CD1c-positive myeloid dendritic cell (primary cell): ENCODE results near the gene HVCN1.

Source experiments
- DNase-seq: peaks from one replicate; pipeline ENCODE4 v3.0.0-alpha.2; 2016; ENCODE audit errors: extremely low spot score

The HVCN1 gene

DNA sequence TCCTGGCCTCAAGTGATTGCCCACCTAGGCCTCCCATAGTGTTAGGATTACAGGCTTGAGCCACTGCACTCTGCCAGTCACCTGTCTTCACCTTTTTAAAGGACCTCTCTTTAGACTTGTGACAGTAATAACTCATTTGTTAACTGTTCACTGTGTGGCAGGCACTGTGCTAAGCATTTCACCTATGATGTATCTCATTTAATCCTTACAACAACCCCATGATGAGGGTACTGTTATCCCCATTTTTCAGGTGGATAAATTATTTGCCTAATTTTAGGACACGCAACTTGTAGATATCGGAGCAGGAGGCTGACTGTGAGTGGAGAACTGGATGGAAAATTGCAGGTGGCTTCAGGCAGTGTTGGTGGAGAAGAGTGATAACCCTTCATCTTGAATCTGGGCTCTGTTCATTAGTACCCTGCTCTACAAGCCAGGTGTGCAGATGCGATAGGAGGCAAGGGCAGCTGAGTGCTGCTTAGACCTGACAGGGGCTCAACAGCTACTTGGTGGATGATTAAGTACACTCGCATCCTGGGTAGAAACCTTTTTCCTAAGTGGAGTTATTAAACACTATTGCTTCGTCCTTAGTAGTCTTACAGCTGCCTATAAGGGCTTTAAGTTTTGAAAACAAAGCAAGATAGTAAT lies 72.3 kb downstream of the HVCN1 start:
- no peak for DNase-seq

DNA sequence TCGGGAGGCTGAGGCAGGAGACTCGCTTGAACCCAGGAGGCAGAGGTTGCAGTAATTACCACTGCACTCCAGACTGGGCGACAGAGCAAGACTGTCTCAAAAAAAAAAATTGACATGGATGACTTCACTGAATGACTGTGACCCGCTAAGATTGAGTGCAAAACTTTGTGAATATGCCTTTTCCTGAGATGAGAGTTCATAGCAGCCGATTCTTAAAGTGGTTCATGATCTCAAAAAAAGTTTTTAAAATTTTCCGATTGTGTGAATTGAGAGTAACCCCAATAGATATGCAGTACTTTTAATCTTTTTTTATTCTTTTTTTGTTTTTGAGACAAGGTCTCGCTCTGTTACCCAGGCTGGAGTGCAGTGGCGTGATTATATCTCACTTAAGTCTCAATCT lies 73.7 kb downstream of the HVCN1 start:
- DNase-seq: no peak

DNA sequence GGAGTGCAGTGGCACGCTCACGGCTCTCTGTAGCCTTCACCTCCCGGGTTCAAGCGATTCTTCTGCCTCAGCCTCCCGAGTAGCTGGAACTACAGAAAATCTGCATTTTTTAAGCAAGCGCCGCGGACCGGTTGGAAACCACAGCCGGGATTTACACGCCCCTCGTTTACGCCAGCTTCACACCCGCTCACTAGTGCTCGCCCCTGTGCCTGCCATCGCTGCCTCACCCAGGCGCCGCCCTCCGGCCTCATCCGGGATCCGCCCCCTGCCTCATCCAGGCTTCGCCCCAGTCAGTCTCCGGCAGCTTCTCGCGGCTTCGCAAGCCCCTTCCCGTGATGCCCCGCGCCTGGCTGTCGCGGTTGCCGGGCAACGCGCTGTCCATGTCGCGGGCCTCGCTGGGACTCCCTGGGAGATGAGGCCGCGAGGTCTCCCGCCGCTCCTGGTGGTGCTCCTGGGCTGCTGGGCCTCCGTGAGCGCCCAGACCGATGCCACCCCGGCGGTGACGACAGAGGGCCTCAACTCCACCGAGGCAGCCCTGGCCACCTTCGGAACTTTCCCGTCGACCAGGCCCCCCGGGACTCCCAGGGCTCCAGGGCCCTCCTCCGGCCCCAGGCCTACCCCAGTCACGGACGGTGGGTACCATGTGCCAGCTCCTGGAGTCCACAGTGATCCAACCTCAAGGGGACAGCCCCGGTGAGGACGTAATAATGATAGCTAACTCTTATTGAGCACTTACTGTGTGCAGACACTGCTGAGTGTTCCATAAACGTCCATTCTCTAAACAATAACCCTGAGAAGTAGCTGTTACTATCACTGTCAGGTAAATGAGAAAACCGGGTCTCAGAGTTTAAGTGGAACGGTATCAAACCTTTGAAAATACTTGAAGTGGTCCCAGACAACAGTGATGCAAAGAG lies 74.9 kb downstream of the HVCN1 start, which contains the start of gene TCTN1:
TCTN1 (plus strand) TSS at position 359 of the 914 bp plus-strand sequence; CDS start at position 413, 54 bp downstream.
- DNase-seq: peak; percentile 96

DNA sequence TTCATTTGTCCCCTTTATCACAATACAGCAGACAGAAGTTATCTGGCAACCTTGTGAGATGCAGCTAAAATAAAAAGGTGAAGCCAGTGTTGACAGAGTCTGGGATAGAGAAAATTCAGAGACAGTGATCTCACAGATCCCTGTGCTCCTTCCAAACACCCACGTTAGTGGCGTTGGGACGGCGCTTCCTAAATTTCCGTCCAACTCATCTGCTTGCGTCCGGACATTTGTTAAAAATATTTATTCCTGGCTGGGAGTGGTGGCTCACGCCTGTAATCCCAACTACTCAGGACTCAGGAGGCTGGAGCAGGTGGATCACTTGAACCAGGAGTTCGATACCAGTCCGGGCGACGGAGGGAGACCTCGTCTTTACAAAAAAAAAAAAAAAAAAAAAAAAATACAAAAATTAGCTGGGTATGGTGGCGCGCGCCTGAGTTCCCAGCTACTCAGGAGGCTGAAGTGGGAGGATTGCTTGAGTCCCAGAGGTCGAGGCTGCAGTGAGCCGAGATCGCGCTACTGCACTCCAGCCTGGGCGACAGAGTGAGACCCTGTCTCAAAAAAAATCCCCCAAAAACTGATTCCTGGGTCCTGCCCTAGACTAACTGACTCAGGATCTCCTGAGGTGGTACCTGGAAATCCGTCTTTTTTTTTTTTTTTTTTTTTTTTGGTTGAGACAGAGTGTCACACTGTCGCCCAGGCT lies 75.7 kb downstream of the HVCN1 start:
- no peak for DNase-seq

- no peak for DNase-seq
These were observed 82.7 kb downstream of the HVCN1 start for GRCh38 chr12:110606253-110606611.

DNA sequence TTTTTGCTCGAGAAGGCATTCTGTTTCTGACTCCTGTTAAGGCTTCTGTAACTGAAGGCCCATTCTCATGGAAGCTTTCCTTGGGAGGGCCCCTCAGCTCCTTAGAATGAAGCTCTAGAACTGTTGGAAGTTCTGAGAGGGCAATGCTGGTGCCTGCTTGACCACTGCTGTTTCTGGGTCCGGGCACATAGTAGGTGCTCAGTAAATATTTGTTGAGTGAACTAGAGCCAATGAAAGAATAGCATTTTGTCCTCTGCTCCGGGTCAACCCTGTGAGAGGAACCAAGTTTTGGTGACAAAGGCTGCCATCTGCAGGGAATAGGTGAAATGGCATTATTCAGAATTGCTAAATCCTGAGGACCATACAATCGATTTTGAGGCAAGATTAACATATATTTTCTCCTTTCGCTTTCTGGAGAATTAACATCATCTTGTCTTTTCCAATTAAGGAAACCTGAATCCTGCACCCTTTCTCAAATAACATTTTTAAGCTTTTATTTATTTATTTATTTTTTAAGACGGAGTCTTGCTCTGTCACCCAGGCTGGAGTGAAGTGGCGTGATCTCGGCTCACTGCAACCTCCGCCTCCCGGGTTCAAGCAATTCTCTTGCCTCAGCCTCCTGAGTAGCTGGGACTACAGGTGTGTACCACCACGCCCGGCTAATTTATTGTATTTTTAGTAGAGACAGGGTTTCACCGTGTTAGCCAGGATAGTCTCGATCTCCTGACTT lies 86.7 kb downstream of the HVCN1 start:
- peak; percentile 79 for DNase-seq

GRCh38 chr12:110600254-110600653 lies 88.7 kb downstream of the HVCN1 start:
- peak; percentile 84 for DNase-seq

DNA sequence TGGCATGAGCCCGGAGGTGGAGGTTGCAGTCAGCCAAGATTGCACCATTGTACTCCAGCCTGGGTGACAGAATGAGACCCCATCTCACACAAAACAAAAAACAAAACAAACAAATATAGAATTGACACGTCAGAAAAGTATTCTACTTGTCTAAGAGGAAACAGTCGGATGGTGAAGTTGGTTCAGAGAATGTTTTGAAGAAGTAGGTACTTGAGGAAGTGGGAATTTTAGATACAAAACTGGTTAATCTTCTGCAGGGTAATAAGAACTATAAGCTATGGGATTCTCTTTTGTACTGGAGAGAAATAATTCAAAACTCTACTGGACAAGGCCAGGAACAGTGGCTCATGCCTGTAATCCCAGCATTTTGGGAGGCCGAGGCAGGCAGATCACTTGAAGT lies 89.6 kb downstream of the HVCN1 start:
- peak; percentile 77 for DNase-seq
